HepG2 (cell line): ENCODE data around the gene ZXDC. TPM values are rescaled to one million over a fixed set of nuclear protein-coding genes. Genes with fewer than 3 reads are reported as not detected.

Experiments used
- BRD4 ChIP-seq: sonication (generic); formaldehyde crosslinking; IDR thresholded peaks from 2 replicates; pipeline ENCODE4 v1.4.0; 2020; ENCODE audit warnings: missing genetic modification reagents
- CSRNP1 ChIP-seq: sonication (generic); formaldehyde crosslinking; IDR thresholded peaks from 2 replicates; pipeline ENCODE4 v1.8.1; 2023; ENCODE audit warnings: mild to moderate bottlenecking, missing genetic modification reagents
- DNMT3B ChIP-seq: conservative IDR thresholded peaks from 2 replicates; pipeline ENCODE4 v1.6.1; 2016; ENCODE audit warnings: missing biosample characterization, control low read depth
- FOXP1 ChIP-seq, 2 experiments: fragments of 450-650 bp in 1 of 2; IDR thresholded peaks; 2 replicates each; pipeline ENCODE4 v1.6.1; 2017 to 2018; ENCODE audit warnings: antibody characterized with exemption in 1 of 2
- HNRNPK ChIP-seq: fragments of 200-400 bp; formaldehyde crosslinking; IDR thresholded peaks from 2 replicates; pipeline ENCODE4 v1.6.1; 2018; ENCODE audit warnings: low read length, low read depth, moderate library complexity, mild to moderate bottlenecking; ENCODE audit not compliant: poor library complexity, severe bottlenecking
- KDM2A ChIP-seq: sonication (generic); formaldehyde crosslinking; IDR thresholded peaks from 2 replicates; pipeline ENCODE4 v1.4.0; 2020; ENCODE audit warnings: low read depth, missing genetic modification reagents, borderline replicate concordance
- MED1 ChIP-seq: sonication (generic); formaldehyde crosslinking; IDR thresholded peaks from 2 replicates; pipeline ENCODE4 v1.4.0; 2020; ENCODE audit warnings: missing genetic modification reagents
- NFKB2 ChIP-seq: sonication (generic); formaldehyde crosslinking; IDR thresholded peaks from 2 replicates; pipeline ENCODE4 v1.4.0; 2020; ENCODE audit warnings: missing genetic modification reagents, borderline replicate concordance
- PREB ChIP-seq: sonication (generic); formaldehyde crosslinking; IDR thresholded peaks from 2 replicates; pipeline ENCODE4 v1.4.0; 2020; ENCODE audit warnings: missing genetic modification reagents
- SSRP1 ChIP-seq: IDR thresholded peaks from 2 replicates; pipeline ENCODE4 v1.6.1; 2016; ENCODE audit warnings: control low read depth
- TCF7L2 ChIP-seq: IDR thresholded peaks from 2 replicates; pipeline ENCODE4 v1.6.1; 2011; ENCODE audit warnings: mild to moderate bottlenecking, low read depth, low read length, moderate library complexity
- TRAFD1 ChIP-seq: sonication (generic); formaldehyde crosslinking; IDR thresholded peaks from 2 replicates; pipeline ENCODE4 v1.5.1; 2020; ENCODE audit warnings: missing genetic modification reagents, mild to moderate bottlenecking, borderline replicate concordance
- ZBTB14 ChIP-seq: sonication (generic); formaldehyde crosslinking; IDR thresholded peaks from 2 replicates; pipeline ENCODE4 v1.4.0; 2020; ENCODE audit warnings: missing genetic modification reagents
- ZHX1 ChIP-seq: sonication (generic); formaldehyde crosslinking; IDR thresholded peaks from 2 replicates; pipeline ENCODE4 v1.8.1; 2022; ENCODE audit warnings: low read depth, mild to moderate bottlenecking, missing genetic modification reagents
- ZMAT3 ChIP-seq: sonication (generic); formaldehyde crosslinking; conservative IDR thresholded peaks from 2 replicates; pipeline ENCODE4 v1.7.0; 2021; ENCODE audit warnings: missing genetic modification reagents
- ZNF136 ChIP-seq: sonication (generic); formaldehyde crosslinking; IDR thresholded peaks from 2 replicates; pipeline ENCODE4 v1.8.1; 2022; ENCODE audit warnings: low read depth, mild to moderate bottlenecking, moderate library complexity, missing genetic modification reagents
- ZNF235 ChIP-seq: sonication (generic); formaldehyde crosslinking; IDR thresholded peaks from 2 replicates; pipeline ENCODE4 v1.8.1; 2023; ENCODE audit warnings: mild to moderate bottlenecking, missing genetic modification reagents, borderline replicate concordance
- polyA plus RNA-seq, 8 experiments: library from polyadenylated mRNA; depleted of rRNA in 3 of 8; stranded (reverse) in 7 of 8; unstranded in 1 of 8; fragments of >200 nt; fragmentation: Illumina TruSeq in 4 of 8; extraction: Trizol in 4 of 8; gene quantifications; 2 replicates each; pipeline versions ENCODE4 v1.2.1 to v1.2.3, GENCODE V29; 2011 to 2016; ENCODE audit warnings: low read depth in 4 of 8, missing spikeins in 1 of 8, mixed read lengths in 1 of 8; ENCODE audit not compliant: insufficient read depth in 1 of 8
- total RNA-seq, 5 experiments: library from RNA; depleted of rRNA; stranded (reverse); fragments of >200 nt; fragmentation: Illumina TruSeq; extraction: Trizol; gene quantifications; 2 replicates each; pipeline ENCODE4 v1.2.3, GENCODE V29; 2016; ENCODE audit warnings: low read depth in 1 of 5

The ZXDC gene
- total and polyA plus RNA-seq, 2 of the 13 experiments (the other 11 are each of a cell fraction or from before 2014, with no cell fraction given): 17.6 to 21.2 TPM

- TF ChIP-seq ZHX1 (CRISPR knock-in tag) (no peak), NFKB2 (peak; percentile 61; the same call in 1 of the 2 replicates), BRD4 (CRISPR knock-in tag) (peak; percentile 43), ZNF235 (CRISPR knock-in tag) (no peak), TRAFD1 (CRISPR knock-in tag) (no peak), ZMAT3 (CRISPR knock-in tag) (0 out of 2 replicates have a peak, but pooled peaks have one; percentile 55), ZNF136 (CRISPR knock-in tag) (0 out of 2 replicates have a peak, but pooled peaks have one; percentile 19), PREB (CRISPR knock-in tag) (no peak), FOXP1 (IDR thresholded peaks at IDR 0.05) (no peak), FOXP1 (CRISPR knock-in tag; IDR thresholded peaks at IDR 0.05) (no peak), KDM2A (peak; percentile 33; the same call in 1 of the 2 replicates), CSRNP1 (CRISPR knock-in tag) (0 out of 2 replicates have a peak, but pooled peaks have one; percentile 18), SSRP1 (CRISPR knock-in tag) (peak; percentile 60; the same call in 1 of the 2 replicates), DNMT3B (CRISPR knock-in tag) (no peak; the same call in 1 of the 2 replicates), HNRNPK (peak; percentile 38), ZBTB14 (0 out of 2 replicates have a peak, but pooled peaks have one; percentile 38), MED1 (peak; percentile 77), TCF7L2 (no peak)
Measured at GRCh38 chr3:126523745-126524428, 48.2 kb upstream of the ZXDC start, which contains the start of gene CHST13 (continued).
